ENCODE data around the gene VHLL. TPM values are rescaled to one million over a fixed set of nuclear protein-coding genes. Genes with fewer than 3 reads are reported as not detected.

Gene VHLL
- total RNA-seq, 5 donors from 2014 or later (not counting 1 experiment from before 2014, with no cell fraction given): 0.39 to 0.88 TPM; not detected in 3

DNA sequence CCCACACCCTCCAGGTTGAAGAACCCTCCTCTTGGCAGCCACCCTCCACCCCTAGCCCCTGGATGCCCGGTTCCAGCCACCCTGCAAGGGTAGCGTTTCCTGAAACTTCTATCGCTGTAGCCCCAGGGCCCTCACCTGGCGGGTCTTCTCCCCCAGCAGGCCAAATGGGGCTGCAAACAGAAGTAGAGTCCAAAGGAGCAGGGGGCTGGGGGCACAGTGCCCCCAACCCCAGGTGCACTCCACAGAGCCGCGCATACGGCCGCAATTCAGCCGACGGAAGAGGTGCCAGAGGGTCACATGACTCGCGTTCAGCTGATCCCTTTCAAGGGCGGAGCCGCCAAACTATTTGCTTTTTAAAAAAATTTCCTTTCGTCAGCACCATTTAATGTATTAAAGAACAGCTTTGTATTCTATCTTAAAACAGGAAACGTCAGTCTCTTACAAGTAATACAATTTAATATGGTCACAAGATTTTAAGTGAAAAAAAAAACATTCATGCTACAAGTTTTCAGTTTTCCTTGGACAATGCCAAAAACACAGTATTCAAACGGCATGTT lies 3.6 kb downstream of the VHLL start, which contains the start of gene GLMP:
Gene GLMP (minus strand): TSS at position 289 of the 557 bp plus-strand sequence. CDS start 34 bp downstream, at position 255.
- POLR2A ChIA-PET: interaction anchor here in 1 of 2 donors (0.7 kb wide), 1 partner anchor 116 kb away, joined by 4 read pairs; no protein-coding TSS in a partner anchor
- no peak within 1 kb of the TSS for H3K27ac ChIP-seq (ENCODE audit: low read length)

DNA sequence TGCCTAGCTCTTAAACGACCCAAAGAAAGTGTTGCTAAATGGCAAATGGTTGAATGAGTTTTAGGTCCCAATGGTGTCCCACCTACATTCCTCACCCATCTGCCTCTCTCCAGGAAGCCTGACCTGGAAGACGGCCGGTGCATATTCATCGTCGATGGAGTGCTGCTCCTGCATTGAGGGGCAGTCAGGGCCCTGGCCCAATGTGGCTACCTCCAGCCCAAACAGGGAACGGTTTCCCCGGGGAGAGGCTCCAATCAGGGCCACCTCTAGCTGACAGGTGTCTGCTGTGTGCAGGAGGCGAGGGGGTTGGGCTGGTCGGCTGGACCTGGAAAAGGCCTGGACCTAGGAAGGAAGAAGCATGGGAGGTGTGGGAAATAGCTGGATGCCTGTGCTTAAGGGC lies 5.2 kb downstream of the VHLL start:
- CTCF ChIA-PET: no interaction called here
- peaks cover 23 to 25% (median 25%) of the 10 kb centered on the region in 3 donors for H3K4me1 Mint-ChIP-seq

More for the DNA sequence above, 3.6 kb downstream of the VHLL start, which contains the start of gene GLMP:
- Histone ChIP-seq H3K27me3 (replicated peaks in 1 of 2; ENCODE audit: control insufficient read depth in 2 of 2, extremely low read depth in 1 of 2, insufficient read depth in 2 of 2, low read length in 1 of 2) (no peaks in the 10 kb centered on the region), H3K4me3 (ENCODE audit: control insufficient read depth in 1 of 2, extremely low read depth in 1 of 2, low read length in 1 of 2) (peak within 1 kb of the TSS; percentile 70 to 95), H3K4me1 (ENCODE audit: control insufficient read depth in 1 of 2, extremely low read depth in 1 of 2, insufficient read depth in 2 of 2, low read length in 2 of 2) (peaks cover 8 to 20% of the 10 kb centered on the region in 2 experiments), H3K36me3 (ENCODE audit: control insufficient read depth in 2 of 2, extremely low read depth in 1 of 2, insufficient read depth in 1 of 2, low read length in 1 of 2) (peaks cover 9 to 22% of the 10 kb centered on the region in 2 donors), H3K9me3 (no peaks in the 10 kb centered on the region)
- Mint-ChIP-seq H3K27me3 (no peaks in the 10 kb centered on the region), H3K9me3 (no peaks in the 10 kb centered on the region), H3K4me3 (peak within 1 kb of the TSS; percentile 87 to 90 (median 88)), H3K4me1 (peaks cover 23 to 25% (median 25%) of the 10 kb centered on the region in 3 donors), H3K27ac (peak within 1 kb of the TSS; percentile 83 to 88), H3K36me3 (no peaks in the 10 kb centered on the region)
- 4% methylated on average over 7 of the region's 17 CpGs for WGBS (ENCODE audit: insufficient coverage)
- ATAC-seq (replicated peaks in 1 of 4) (peak; percentile 83 to 96 (median 91)), DNase-seq (peak; percentile 22 to 74 (median 53))
- CTCF ChIA-PET: interaction anchor here in 1 of 2 donors (0.6 to 1.0 kb wide), 3 partner anchors 12 to 63 kb away, joined by 3 to 4 read pairs (median 3); no protein-coding TSS in a partner anchor

DNA sequence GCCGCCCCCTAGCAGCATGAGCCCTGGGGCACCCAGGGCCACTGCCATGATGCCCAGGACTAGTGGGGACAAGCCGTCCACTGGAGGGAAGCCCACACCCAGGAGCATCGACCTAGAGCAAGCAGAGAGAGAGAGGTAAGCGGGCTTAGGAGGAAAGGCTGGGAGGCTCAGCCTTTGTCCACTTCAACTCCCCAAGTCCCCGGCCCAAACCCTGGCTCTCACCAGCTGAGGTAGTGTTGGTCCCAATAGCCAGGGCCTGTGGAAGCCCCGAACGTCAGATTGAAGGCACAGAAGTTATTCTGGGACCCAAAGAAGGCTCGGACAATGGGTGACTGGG lies 6.0 kb downstream of the VHLL start:
- Mint-ChIP-seq H3K9me3 (no peaks in the 10 kb centered on the region), H3K4me3 (peak overlapping the region; percentile 28 to 41 (median 34)), H3K27me3 (no peaks in the 10 kb centered on the region), H3K4me1 (peaks cover 23 to 25% (median 25%) of the 10 kb centered on the region in 3 donors), H3K27ac (peak overlapping the region; percentile 22 to 43), H3K36me3 (peaks cover 6% of the 10 kb centered on the region)
- WGBS (ENCODE audit: insufficient coverage): 96% methylated on average over 5 of the region's 8 CpGs
- no peak overlapping the region for H3K27ac ChIP-seq (ENCODE audit: low read length)
- H3K9me3 ChIP-seq: no peaks in the 10 kb centered on the region
- no peak for DNase-seq
- peaks cover 8 to 20% of the 10 kb centered on the region in 2 experiments for H3K4me1 ChIP-seq (ENCODE audit: control insufficient read depth in 1 of 2, extremely low read depth in 1 of 2, insufficient read depth in 2 of 2, low read length in 2 of 2)
- H3K36me3 ChIP-seq (ENCODE audit: control insufficient read depth in 2 of 2, extremely low read depth in 1 of 2, insufficient read depth in 1 of 2, low read length in 1 of 2): peaks cover 9 to 27% of the 10 kb centered on the region in 2 donors
- H3K4me3 ChIP-seq (ENCODE audit: control insufficient read depth in 1 of 2, extremely low read depth in 1 of 2, low read length in 1 of 2): no peak overlapping the region
- H3K27me3 ChIP-seq (replicated peaks in 1 of 2; ENCODE audit: control insufficient read depth in 2 of 2, extremely low read depth in 1 of 2, insufficient read depth in 2 of 2, low read length in 1 of 2): no peaks in the 10 kb centered on the region
- ChIA-PET POLR2A (no interaction called here), CTCF (no interaction called here)
- ATAC-seq (replicated peaks in 1 of 4): no peak

More for the DNA sequence above, 5.2 kb downstream of the VHLL start:
- no peak overlapping the region for H3K27ac ChIP-seq (ENCODE audit: low read length)
- ATAC-seq (replicated peaks in 1 of 4): no peak
- Mint-ChIP-seq H3K9me3 (no peaks in the 10 kb centered on the region), H3K27ac (peak overlapping the region in 1 of 2 donors; percentile 88), H3K4me3 (peak overlapping the region in 1 of 3 donors; percentile 88), H3K27me3 (no peaks in the 10 kb centered on the region), H3K36me3 (peaks cover 6% of the 10 kb centered on the region)
- DNase-seq: no peak
- H3K27me3 ChIP-seq (replicated peaks in 1 of 2; ENCODE audit: control insufficient read depth in 2 of 2, extremely low read depth in 1 of 2, insufficient read depth in 2 of 2, low read length in 1 of 2): no peaks in the 10 kb centered on the region
- peaks cover 8 to 20% of the 10 kb centered on the region in 2 experiments for H3K4me1 ChIP-seq (ENCODE audit: control insufficient read depth in 1 of 2, extremely low read depth in 1 of 2, insufficient read depth in 2 of 2, low read length in 2 of 2)
- no peak overlapping the region for H3K4me3 ChIP-seq (ENCODE audit: control insufficient read depth in 1 of 2, extremely low read depth in 1 of 2, low read length in 1 of 2)
- WGBS (ENCODE audit: insufficient coverage): 100% methylated on average over 4 of the region's 9 CpGs
- POLR2A ChIA-PET: no interaction called here
- H3K9me3 ChIP-seq: no peaks in the 10 kb centered on the region
- peaks cover 9 to 24% of the 10 kb centered on the region in 2 donors for H3K36me3 ChIP-seq (ENCODE audit: control insufficient read depth in 2 of 2, extremely low read depth in 1 of 2, insufficient read depth in 1 of 2, low read length in 1 of 2)

DNA sequence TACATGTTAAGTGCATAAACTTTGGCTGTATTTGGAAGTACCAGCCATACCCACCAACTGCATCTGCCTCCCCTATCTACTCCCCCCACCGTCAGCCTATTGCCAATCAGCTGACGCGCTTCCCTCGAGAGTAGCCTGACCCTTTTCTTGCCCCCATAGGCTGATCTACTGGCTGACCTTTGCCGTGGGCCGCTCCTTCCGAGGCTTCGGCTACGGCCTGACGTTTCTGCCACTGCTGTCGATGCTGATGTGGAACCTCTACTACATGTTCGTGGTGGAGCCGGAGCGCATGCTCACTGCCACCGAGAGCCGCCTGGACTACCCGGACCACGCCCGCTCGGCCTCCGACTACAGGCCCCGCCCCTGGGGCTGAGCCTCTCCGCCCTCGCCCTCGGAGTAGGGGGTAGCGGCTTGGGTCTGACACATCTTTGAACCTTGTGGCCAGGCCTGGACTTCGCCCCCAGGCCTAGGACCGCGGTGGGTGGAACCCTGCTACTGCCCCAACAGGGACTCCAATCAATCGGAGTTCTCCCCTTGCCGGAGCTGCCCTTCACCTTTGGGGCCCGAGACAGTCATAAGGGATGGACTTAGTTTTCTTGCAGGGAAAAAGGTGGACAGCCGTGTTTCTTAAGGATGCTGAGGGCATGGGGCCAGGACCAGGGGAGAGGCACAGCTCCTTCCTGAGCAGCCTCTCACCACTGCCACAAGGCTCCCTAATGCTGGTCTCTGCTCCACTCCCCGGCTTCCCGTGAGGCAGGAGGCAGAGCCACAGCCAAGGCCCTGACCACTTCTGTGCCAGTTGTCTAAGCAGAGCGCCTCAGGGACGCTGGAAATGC lies 7.7 kb downstream of the VHLL start:
- no peak overlapping the region for H3K4me3 ChIP-seq (ENCODE audit: control insufficient read depth in 1 of 2, extremely low read depth in 1 of 2, low read length in 1 of 2)
- H3K27ac Mint-ChIP-seq: no peak overlapping the region
- ChIA-PET POLR2A (interaction anchor here in 1 of 2 donors (0.6 kb wide), 1 partner anchor 9 kb away, joined by 3 read pairs; no protein-coding TSS in a partner anchor), CTCF (no interaction called here)
- WGBS (ENCODE audit: insufficient coverage): 84% methylated on average over 35 of the region's 37 CpGs
- H3K27ac ChIP-seq (ENCODE audit: low read length): no peak overlapping the region
- H3K9me3 ChIP-seq: no peaks in the 10 kb centered on the region
- no peaks in the 10 kb centered on the region for H3K27me3 ChIP-seq (replicated peaks in 1 of 2; ENCODE audit: control insufficient read depth in 2 of 2, extremely low read depth in 1 of 2, insufficient read depth in 2 of 2, low read length in 1 of 2)
- peaks cover 6% of the 10 kb centered on the region for H3K36me3 Mint-ChIP-seq
- no peaks in the 10 kb centered on the region for H3K27me3 Mint-ChIP-seq
- peaks cover 8 to 20% of the 10 kb centered on the region in 2 experiments for H3K4me1 ChIP-seq (ENCODE audit: control insufficient read depth in 1 of 2, extremely low read depth in 1 of 2, insufficient read depth in 2 of 2, low read length in 2 of 2)
- H3K36me3 ChIP-seq (ENCODE audit: control insufficient read depth in 2 of 2, extremely low read depth in 1 of 2, insufficient read depth in 1 of 2, low read length in 1 of 2): peaks cover 9 to 27% of the 10 kb centered on the region in 2 donors
- ATAC-seq (replicated peaks in 1 of 4) (peak in 2 of 4 experiments; percentile 12 to 28), DNase-seq (peak in 4 of 35 experiments; percentile 6 to 33 (median 14))
- no peaks in the 10 kb centered on the region for H3K9me3 Mint-ChIP-seq
- H3K4me3 Mint-ChIP-seq: peak overlapping the region in 1 of 3 donors; percentile 47
- H3K4me1 Mint-ChIP-seq: peaks cover 23 to 25% (median 25%) of the 10 kb centered on the region in 3 donors

DNA sequence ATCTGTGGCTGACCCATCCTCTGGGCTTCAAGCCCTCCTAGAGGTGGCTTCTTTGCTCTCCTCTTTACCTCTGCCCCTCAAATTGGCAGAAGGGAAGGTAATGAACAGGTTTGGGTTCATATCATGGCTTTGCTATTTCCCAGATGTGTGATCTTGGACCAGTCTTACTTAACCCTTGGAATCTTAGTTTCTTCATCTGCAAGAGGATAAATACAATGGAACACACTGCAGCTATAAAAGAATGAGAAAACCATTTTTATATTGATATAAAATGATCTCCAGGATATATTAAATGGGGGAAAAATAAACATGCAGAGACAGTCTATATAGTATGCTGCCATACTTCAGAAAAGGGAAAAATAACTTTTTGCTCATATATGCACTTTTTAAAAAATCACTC lies 9.2 kb downstream of the VHLL start:
- H3K36me3 ChIP-seq (ENCODE audit: control insufficient read depth in 2 of 2, extremely low read depth in 1 of 2, insufficient read depth in 1 of 2, low read length in 1 of 2): peaks cover 20 to 27% of the 10 kb centered on the region in 2 donors
- no peak overlapping the region for H3K27ac Mint-ChIP-seq
- POLR2A ChIA-PET: no interaction called here

DNA sequence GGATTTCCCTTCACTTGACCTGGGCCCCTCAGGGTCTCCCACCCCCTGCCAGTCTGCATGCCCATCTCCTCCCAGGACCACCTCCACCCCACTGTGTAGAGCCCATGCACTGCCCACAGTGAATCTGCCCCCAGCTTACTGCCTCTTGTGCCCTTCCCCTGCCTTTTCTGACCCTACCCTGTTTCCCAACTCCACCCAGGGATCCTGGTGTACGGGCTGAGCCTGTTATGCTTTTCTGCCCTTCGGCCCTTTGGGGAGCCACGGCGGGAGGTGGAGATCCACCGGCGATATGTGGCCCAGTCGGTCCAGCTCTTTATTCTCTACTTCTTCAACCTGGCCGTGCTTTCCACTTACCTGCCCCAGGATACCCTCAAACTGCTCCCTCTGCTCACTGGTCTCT lies 13.0 kb downstream of the VHLL start:
- H3K27me3 ChIP-seq (replicated peaks in 1 of 2; ENCODE audit: control insufficient read depth in 2 of 2, extremely low read depth in 1 of 2, insufficient read depth in 2 of 2, low read length in 1 of 2): no peaks in the 10 kb centered on the region
- peaks cover 6% of the 10 kb centered on the region for H3K36me3 Mint-ChIP-seq
- no peak overlapping the region for H3K4me3 ChIP-seq (ENCODE audit: control insufficient read depth in 1 of 2, extremely low read depth in 1 of 2, low read length in 1 of 2)
- no peaks in the 10 kb centered on the region for H3K27me3 Mint-ChIP-seq
- no peaks in the 10 kb centered on the region for H3K9me3 ChIP-seq
- no peak overlapping the region for H3K27ac ChIP-seq (ENCODE audit: low read length)
- H3K4me1 Mint-ChIP-seq: peaks cover 29 to 32% (median 31%) of the 10 kb centered on the region in 3 donors
- no peak for ATAC-seq (replicated peaks in 1 of 4)
- 94% methylated on average over 2 of the region's 8 CpGs for WGBS (ENCODE audit: insufficient coverage)
- no peak overlapping the region for H3K27ac Mint-ChIP-seq
- peaks cover 10 to 25% of the 10 kb centered on the region in 2 experiments for H3K4me1 ChIP-seq (ENCODE audit: control insufficient read depth in 1 of 2, extremely low read depth in 1 of 2, insufficient read depth in 2 of 2, low read length in 2 of 2)
- CTCF ChIA-PET: no interaction called here
- peaks cover 8 to 13% of the 10 kb centered on the region in 2 donors for H3K36me3 ChIP-seq (ENCODE audit: control insufficient read depth in 2 of 2, extremely low read depth in 1 of 2, insufficient read depth in 1 of 2, low read length in 1 of 2)
- POLR2A ChIA-PET: no interaction called here
- DNase-seq: no peak
- H3K9me3 Mint-ChIP-seq: no peaks in the 10 kb centered on the region
- H3K4me3 Mint-ChIP-seq: no peak overlapping the region

More for the DNA sequence above, 9.2 kb downstream of the VHLL start:
- peaks cover 12 to 18% (median 14%) of the 10 kb centered on the region in 3 donors for H3K4me1 Mint-ChIP-seq
- CTCF ChIA-PET: no interaction called here
- H3K9me3 ChIP-seq: no peaks in the 10 kb centered on the region
- no peak overlapping the region for H3K4me3 Mint-ChIP-seq
- H3K27me3 ChIP-seq (replicated peaks in 1 of 2; ENCODE audit: control insufficient read depth in 2 of 2, extremely low read depth in 1 of 2, insufficient read depth in 2 of 2, low read length in 1 of 2): no peaks in the 10 kb centered on the region
- no peaks in the 10 kb centered on the region for H3K9me3 Mint-ChIP-seq
- no peak overlapping the region for H3K27ac ChIP-seq (ENCODE audit: low read length)
- no peak overlapping the region for H3K4me3 ChIP-seq (ENCODE audit: control insufficient read depth in 1 of 2, extremely low read depth in 1 of 2, low read length in 1 of 2)
- no peaks in the 10 kb centered on the region for H3K27me3 Mint-ChIP-seq
- peaks cover 6% of the 10 kb centered on the region for H3K36me3 Mint-ChIP-seq
- no peak for ATAC-seq (replicated peaks in 1 of 4)
- H3K4me1 ChIP-seq (ENCODE audit: control insufficient read depth in 1 of 2, extremely low read depth in 1 of 2, insufficient read depth in 2 of 2, low read length in 2 of 2): peaks cover 2 to 11% of the 10 kb centered on the region in 2 experiments
- DNase-seq: no peak

All from T-cell (primary cell).